WTC11 (cell line): Measurements from ENCODE around the gene ZSCAN9.

Experiments
- ATF2 ChIP-seq: sonication (generic); formaldehyde crosslinking; IDR thresholded peaks from 2 replicates; pipeline ENCODE4 v1.8.1; 2022; ENCODE audit warnings: low read depth, missing genetic modification reagents, borderline replicate concordance
- CTCF ChIP-seq: fragments of 200-600 bp; IDR thresholded peaks from 2 replicates; pipeline ENCODE4 v1.8.0; 2022; ENCODE audit warnings: antibody characterized with exemption
- FOXJ3 ChIP-seq: sonication (generic); formaldehyde crosslinking; IDR thresholded peaks from 2 replicates; pipeline ENCODE4 v1.9.0; 2021; ENCODE audit warnings: missing genetic modification reagents, mild to moderate bottlenecking, borderline replicate concordance
- FOXP4 ChIP-seq: sonication (generic); formaldehyde crosslinking; IDR thresholded peaks from 2 replicates; pipeline ENCODE4 v1.8.0; 2022; ENCODE audit warnings: mild to moderate bottlenecking, missing genetic modification reagents
- HMGXB4 ChIP-seq: sonication (generic); formaldehyde crosslinking; IDR thresholded peaks from 2 replicates; pipeline ENCODE4 v1.8.1; 2023; ENCODE audit warnings: mild to moderate bottlenecking, moderate library complexity, missing genetic modification reagents
- RORB ChIP-seq: fragments of 250-450 bp; sonication (Bioruptor Pico); IDR thresholded peaks from 2 replicates; pipeline ENCODE4 v1.9.0; 2021; ENCODE audit warnings: mild to moderate bottlenecking
- USF1 ChIP-seq: sonication (generic); formaldehyde crosslinking; IDR thresholded peaks from 2 replicates; pipeline ENCODE4 v1.8.0; 2022; ENCODE audit warnings: mild to moderate bottlenecking, missing genetic modification reagents
- ZBTB43 ChIP-seq: sonication (generic); formaldehyde crosslinking; IDR thresholded peaks from 2 replicates; pipeline ENCODE4 v1.8.1; 2023; ENCODE audit warnings: mild to moderate bottlenecking, missing genetic modification reagents

- TF ChIP-seq CTCF (no peak), ZBTB43 (CRISPR knock-in tag) (no peak), FOXJ3 (CRISPR knock-in tag) (no peak), FOXP4 (no peak), USF1 (CRISPR knock-in tag) (no peak), ATF2 (CRISPR knock-in tag) (no peak), RORB (CRISPR knock-in tag) (no peak), HMGXB4 (CRISPR knock-in tag) (no peak)
Measured at GRCh38 chr6:28235912-28236452, 10.9 kb downstream of the ZSCAN9 start.
